GM19452 (cell line): ENCODE measurements around the gene ELANE.
"Not testable (repeated sequence)": the region's sequence is repeated elsewhere in the genome, so short reads cannot be mapped to it uniquely, and the experiment has no call there.

Source experiments
- ATAC-seq: cut with Tn5 transposase; IDR thresholded peaks from one replicate; pipeline ENCODE4 v1.9.1; 2021; ENCODE audit not compliant: unreplicated experiment

ELANE gene

DNA sequence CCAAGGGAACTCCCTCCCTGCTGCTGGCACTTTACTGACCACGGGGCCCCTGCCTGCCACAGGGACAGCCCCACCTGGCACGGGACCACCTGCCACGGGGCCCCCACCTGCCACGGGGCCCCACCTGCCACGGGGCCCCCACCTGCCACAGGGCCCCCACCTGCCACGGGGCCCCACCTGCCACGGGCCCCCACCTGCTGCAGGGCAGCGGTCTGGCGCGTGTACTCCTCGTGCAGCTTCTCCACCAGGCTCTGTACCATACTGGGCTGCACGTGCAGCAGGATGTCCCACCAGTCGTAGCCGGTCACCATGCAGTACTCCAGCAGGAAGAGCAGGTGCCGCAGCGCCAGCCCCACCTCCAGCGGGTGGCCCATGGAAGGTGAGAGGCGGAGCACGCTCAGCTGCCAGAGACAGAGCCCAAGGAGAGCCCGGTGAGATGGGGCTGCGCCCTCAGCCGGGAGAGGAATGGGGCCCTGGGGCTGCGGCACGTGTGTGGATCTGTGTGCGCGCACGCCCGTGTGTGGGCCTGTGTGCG is 24.7 kb downstream of the ELANE start:
- ATAC-seq = no peak

DNA sequence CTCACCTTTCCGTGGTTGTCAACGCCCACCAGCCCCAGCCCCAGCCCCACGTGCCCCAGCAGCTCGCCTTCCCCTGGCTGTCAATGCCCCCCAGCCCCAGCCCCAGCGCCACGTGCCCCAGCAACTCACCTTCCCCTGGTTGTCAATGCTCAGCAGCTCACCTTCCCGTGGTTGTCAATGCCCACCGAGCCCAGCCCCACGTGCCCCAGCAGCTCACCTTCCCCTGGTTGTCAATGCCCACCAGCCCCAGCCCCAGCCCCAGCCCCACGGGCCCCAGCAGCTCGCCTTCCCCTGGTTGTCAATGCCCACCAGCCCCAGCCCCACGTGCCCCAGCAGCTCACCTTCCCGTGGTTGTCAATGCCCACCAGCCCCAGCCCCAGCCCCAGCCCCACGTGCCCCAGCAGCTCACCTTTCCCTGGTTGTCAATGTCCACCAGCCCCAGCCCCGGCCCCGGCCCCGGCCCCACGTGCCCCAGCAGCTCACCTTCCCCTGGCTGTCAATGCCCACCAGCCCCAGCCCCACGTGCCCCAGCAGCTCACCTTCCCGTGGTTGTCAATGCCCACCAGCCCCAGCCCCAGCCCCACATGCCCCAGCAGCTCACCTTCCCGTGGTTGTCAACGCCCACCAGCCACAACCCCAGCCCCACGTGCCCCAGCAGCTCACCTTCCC is 26.0 kb downstream of the ELANE start:
- not testable (repeated sequence) for ATAC-seq

DNA sequence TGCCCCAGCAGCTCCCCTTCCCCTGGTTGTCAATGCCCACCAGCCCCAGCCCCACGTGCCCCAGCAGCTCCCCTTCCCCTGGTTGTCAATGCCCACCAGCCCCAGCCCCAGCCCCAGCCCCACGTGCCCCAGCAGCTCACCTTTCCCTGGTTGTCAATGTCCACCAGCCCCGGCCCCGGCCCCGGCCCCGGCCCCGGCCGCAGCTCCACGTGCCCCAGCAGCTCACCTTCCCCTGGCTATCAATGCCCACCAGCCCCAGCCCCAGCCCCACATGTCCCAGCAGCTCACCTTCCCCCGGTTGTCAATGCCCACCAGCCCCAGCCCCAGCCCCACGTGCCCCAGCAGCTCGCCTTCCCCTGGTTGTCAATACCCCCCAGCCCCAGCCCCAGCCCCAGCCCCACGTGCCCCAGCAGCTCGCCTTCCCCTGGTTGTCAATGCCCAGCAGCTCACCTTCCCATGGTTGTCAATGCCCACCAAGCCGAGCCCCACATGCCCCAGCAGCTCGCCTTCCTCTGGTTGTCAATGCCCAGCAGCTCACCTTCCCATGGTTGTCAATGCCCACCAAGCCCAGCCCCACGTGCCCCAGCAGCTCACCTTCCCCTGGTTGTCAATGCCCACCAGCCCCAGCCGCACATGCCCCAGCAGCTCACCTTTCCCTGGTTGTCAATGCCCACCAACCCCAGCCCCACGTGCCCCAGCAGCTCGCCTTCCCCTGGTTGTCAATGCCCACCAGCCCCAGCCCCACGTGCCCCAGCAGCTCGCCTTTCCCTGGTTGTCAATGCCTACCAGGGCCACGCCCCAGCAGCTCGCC is 26.9 kb downstream of the ELANE start:
- ATAC-seq = not testable (repeated sequence)

DNA sequence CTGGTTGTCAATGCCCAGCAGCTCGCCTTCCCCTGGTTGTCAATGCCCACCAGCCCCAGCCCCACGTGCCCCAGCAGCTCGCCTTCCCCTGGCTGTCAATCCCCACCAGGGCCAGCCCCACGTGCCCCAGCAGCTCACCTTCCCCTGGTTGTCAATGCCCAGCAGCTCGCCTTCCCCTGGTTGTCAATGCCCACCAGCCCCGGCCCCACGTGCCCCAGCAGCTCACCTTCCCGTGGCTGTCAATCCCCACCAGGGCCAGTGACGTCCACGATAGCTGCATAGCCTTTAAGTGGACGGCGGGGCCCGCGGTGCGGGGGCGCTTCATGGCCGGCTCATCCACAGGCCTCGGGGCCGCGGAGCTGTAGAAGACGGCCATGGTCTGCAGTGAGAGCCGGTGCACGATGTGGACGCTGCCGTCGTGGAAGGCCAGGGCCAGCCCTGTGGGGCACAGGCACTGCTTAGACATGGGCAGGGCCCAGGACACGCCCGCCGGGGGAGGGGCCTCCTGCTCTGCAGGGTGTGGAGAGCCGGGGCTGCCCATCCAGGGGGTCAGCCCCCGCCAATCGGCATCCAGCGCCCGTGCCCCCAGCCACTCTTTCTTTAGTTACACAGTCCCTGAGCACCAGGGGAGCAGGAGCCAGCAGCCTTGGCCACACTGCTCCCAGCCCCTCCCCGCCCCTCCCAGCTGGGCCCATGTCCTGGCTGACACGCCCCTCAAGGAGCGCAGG is 27.8 kb downstream of the ELANE start:
- no peak for ATAC-seq

DNA sequence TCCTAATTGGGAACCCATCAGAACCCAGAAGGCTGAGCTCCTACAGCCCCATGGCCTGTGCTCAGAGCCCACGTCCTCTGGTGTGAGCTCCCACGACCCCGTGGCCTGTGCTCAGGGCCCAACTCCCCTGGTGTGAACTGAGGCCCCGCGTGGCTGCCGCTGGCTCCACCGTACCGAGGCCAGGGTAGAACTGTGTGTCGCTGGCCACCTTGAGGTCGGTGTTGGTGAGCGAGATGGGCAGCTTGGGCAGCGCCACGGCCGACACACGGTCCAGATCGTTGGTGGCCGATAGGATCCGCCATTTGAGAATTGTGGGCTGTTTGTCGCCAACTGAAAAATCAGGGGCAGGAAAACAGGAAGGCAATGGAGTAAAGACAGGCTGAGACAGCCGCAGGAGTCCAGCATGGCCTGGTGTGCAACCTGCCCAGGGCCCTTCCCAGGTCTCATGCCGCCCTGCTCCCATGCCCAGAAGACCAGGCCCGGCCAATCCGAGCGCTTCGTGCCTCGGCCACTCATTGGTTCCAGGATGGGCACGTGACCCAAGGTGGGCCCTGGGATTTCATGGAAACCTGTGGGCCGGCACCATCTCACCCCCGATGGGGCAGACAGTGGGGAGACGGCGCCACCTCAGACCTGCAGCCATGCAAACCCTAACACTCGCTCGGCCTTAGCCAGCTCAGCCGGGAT is 29.4 kb downstream of the ELANE start:
- ATAC-seq = no peak

DNA sequence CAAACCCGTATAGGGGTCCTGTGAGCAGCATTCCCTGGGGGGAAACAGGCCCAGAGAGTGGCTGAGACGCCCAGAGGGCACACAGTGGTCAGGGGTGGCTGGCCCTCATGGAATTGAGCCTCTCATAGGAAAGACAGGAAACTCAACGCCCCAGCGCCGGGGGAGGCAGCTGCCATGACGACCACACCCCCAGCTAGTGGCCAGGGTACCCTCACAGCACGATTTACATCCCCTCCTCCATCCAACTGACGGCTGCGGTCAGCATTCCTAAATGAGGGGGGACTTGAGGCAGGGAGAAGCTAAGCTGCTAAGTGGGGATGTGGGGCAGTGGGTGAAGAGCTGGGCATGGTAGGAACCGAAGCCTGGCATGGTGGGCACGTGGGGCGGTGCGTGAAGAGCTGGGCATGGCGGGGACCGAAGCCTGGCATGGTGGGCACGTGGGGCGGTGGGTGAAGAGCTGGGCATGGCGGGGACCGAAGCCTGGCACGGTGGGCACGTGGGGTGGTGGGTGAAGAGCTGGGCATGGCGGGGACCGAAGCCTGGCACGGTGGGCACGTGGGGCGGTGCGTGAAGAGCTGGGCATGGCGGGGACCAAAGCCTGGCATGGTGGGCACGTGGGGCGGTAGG is 30.9 kb downstream of the ELANE start:
- no peak for ATAC-seq

DNA sequence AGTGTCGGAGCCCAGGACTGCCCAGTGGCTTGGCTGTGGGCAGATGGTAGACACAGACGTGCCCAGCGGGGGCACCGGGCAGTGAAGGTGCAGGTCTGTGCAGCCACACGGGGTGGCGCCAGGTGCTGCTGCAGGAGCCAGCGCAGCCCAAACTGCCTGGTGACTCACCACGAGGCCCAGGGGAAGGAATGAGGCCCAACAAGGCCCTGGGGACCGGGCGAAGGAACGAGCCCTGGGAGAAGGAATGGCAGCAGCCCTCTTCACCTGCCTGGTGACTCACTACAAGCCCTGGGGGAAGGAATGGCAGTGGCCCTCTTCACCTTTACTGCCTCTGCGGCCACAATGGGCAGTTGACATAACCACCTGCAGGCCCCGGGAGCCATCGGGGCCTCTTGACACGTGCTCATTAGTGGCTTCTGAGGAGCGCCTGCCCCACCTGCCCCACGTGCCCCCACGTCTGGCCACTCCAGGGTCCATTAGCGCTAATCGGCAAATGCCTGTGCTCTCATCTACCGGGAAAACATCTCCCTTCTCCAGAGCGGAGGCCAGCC is 31.6 kb downstream of the ELANE start:
- ATAC-seq = no peak

DNA sequence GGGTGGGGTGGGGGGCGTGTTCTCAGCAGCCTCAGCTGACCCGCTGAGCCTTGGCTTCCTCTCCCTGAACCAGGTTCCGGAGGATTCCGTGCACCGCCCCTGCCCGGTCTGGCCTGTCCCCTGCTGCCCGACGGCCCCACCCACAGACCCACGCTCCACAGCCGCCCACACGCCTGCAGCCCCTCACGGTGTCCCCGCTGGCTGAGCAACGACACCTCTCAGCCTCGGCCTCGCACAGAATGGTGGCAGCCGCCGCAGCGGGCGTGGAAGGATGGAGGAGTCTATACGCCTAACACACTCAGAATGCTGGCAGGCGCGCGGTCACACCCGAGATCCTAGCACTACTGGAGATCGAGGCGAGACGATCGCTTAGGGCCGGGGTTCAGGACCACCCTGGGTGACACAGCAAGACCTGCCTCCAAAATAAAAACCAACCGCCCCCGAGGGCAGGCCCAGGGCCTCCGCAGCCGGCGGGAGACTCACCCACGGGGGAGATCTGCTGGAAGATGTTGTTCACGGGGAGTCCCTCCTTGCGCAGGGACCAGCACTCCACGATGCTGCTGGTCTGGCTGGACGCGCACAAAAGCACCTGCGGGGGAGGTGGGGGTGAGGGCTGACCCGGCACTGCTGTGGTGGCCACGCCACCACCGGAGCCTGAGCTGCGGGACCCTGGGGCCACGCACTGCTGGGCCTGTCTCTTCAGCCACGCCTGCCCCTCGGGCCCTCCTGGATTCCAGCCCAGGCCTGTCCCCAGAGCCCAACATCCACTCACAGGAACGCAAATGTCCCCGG is 32.5 kb downstream of the ELANE start:
- no peak for ATAC-seq

DNA sequence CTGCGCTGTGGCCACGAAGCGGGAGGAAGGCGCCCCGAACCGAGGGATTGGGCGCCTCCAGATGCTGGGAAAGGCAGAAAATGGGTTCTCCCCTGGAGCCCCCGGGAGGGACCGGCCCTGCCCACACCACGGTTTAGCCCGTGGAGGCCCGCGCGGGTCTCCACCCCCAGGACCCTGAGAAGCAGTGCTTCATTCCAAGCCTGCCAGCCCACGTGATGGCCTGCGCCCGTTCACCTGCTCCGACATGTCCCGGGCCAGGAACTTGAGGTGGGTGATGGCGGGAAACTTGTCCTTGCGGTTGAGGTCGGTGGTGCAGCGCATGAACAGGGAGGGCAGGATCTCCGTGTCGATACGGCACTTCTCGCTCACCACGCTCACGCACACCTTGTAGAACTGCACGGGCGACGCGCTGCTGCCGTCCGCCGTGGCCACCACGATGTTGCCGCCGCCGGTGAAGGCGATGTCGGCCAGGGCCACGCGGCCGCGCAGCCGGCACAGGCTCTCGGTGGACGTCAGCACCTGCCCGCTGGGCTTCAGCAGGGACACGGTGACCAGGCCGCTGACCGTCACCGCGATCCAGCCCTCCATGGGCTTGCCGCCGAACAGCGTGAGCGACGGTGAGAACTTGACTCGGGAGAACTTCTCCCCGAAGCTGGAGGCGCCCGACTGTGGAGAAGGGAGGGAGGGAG is 33.6 kb downstream of the ELANE start:
- no peak for ATAC-seq

DNA sequence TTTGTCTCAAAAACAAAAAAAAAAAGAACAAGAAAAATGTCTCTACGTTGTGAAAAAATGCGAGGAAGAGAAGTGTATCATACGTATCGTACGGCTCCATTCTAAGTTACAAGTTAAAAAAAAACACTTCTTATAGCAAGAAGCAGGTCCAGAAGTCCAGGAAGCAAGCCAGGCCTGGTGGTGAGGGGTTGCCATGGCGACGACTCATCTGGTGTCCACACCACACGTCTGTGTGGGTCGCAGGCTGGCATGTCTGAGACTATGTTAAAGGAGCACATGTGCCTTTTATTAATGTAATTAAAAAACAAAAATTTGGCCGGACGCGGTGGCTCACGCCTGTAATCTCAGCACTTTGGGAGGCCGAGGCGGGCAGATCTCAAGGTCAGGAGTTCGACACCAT is 35.0 kb downstream of the ELANE start:
- no peak for ATAC-seq

DNA sequence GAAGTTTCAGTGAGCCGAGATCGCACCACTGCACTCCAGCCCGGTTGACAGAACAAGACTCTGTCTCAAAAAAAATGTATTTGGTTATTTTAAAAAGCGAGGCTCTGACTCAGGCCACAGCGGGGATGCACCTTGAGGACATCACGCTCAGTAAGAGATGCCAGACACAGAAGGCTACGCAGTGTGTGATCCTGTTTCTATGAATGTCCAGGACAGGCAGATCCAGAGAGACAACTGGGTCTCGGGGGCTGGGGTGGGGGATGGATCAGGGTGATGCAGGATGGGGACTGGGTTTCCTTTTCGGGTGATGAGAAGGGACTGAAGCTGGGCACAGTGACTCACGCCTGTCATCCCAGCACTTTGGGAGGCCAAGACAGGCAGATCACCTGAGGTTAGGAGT is 35.5 kb downstream of the ELANE start:
- no peak for ATAC-seq

DNA sequence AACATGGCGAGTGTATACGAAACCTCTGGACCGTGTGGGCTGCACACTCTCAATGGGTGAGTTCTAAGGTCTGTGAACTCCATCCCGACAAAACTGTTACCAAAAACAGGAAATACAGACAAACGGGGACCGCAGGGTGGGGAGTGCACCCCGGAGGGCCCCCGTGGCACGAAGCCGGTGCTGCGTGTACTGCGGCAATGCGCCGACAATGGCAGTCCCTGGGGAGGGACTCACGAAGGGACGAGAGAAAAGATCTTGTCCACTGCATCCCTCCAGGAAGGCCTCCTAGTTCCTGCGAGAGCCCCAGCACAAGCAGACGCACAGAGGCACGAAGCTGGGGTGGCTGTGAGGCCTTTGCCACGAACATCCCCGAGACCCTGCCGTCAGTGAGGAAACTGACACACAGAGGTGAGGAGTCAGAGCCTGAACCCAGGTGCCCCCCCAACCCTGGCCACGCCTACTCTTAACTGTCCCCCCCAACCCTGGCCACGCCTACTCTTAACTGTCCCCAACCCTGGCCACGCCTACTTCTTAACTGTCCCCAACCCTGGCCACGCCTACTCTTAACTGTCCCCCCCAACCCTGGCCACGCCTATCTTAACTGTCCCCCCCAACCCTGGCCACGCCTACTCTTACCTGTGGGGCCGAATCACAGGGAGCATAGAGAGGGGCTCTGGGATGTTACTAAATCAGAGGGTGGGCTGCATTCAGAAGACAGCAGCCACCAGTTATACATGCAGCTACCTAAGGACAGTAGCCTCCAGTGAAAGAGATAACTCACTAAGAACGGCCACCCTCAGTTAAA is 36.7 kb downstream of the ELANE start:
- ATAC-seq = no peak

DNA sequence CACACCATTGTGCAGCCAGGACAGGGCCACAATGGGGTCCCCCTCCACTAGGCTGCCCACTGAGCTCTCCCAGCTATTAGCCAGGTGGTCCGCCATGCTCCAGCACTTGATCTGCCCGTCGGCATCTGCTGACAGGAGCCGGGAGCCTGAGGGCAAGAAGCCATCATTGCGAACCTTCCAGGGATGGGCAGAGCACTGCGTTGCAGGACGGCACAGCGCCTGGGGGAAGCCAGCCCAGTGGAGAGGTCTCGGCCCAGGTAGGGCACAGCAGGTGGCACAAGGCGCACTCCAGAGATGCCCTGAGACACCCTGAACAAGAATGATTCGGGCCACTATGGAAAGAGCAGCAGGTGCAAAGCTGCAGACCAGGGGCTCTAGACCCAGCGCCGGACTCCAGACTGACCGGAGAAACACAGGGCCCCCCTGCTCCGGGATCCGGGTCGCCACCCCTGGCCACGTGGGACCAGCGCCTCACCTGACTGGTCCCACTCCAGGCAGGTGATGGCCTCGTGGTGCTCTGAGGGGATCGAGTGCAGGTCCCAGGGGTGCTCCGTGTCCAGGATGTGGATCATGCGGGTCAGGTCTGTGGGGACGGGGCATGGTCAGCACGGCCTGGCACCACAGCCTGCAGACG is 37.7 kb downstream of the ELANE start:
- ATAC-seq = no peak

DNA sequence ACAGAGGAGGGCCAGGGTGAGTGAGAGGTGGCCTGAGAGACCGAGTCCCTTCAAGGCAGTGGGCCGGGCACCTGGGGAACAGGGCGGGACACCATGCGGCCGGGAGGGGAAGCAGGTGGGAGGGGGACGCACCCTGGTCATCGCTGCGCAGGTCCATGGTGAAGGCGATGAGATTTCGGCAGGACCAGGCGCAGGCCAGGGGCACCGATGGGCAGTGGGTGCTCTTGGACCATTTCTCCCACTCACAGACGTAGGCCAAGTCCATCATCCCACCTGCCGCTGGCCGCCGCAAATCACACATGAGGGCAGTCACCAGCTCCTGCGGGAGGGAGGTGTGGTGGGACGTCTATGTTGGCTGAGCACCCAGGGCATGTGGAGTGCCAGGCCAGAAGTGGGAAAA is 38.7 kb downstream of the ELANE start:
- ATAC-seq = no peak

DNA sequence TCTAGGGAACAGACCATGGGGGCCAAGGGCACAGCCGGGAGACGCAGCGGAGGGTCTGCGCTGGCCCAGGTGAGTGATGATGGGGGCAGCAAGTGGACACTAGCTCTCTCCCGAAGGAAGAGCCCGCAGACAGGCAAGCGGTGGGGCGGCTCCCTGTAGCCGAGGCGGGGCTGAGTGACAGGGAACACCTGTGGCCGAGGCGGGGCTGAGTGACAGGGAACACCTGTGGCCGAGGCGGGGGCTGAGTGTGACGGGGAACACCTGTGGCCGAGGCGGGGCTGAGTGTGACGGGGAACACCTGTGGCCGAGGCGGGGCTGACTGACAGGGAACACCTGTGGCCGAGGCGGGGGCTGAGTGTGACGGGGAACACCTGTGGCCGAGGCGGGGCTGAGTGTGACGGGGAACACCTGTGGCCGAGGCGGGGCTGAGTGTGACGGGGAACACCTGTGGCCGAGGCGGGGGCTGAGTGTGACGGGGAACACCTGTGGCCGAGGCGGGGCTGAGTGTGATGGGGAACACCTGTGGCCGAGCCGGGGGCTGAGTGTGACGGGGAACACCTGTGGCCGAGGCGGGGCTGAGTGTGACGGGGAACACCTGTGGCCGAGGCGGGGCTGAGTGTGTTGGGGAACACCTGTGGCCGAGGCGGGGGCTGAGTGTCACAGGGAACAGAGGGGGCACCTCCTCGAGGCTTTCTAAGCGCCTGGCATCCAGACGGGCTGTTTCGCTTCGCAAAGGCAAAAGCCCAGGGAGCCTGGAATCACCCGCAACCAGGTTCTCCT is 39.5 kb downstream of the ELANE start:
- not testable (repeated sequence) for ATAC-seq

DNA sequence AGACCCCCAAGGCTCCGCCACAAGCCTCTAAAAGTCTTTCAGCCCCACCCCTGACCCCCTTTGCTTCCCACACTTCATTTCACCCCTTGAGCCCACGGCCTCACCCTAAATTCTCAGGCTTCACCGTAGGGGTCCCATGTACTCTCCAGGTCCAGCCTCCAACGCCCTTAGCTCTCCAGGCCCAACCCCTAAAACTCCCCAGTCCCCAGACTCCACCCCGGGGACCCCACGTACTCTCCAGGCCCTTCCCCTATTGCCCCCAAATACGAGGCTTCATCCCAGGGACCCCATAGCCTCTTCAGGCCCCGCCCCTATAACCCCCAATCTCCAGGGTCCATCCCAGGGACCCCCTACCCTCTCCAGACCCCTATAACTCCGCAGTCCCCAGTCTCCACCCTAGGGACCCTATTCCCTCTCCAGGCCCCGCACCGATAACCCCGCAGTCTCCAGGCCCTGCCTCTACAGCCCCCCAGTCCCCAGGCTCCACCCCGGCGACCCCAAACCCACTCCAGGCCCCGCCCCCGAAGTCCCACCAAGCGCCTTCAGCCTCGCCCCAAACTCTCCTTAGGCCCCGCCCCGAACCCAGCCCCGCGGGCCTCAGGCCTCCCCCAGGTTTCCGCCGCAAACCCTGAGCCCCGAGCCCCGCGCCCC is 40.3 kb downstream of the ELANE start:
- no peak for ATAC-seq
